K562 (cell line): ENCODE data around the gene BCAS3. TPM values are rescaled to one million over a fixed set of nuclear protein-coding genes. Genes with fewer than 3 reads are reported as not detected.

ENCODE experiments used
- ATAC-seq: fragments of 200-7000 bp; cut with Tn5 transposase; 3 replicates; pipeline ENCODE4 v1.9.1; 2020; ENCODE audit warnings: moderate library complexity
- BruUV-seq: library from RNA; stranded (reverse); fragments of 400-500 nt; replicated peaks from 2 replicates; lab custom pipeline; 2021; lab: Mats Ljungman, UMichigan
- CTCF ChIA-PET: fragments of 300-600 bp; formaldehyde crosslinking; extraction: SDS; loops from one replicate; lab custom pipeline; 2021; ENCODE audit warnings: low intra/inter-chr PET ratio; lab: Yijun Ruan, JAX
- POLR2A ChIA-PET: fragments of 300-600, 350-650 bp; sonication (Branson Sonifier 250); formaldehyde crosslinking; extraction: SDS; loops from one replicate; lab custom pipeline; 2021; ENCODE audit warnings: antibody characterized with exemption, inconsistent platforms; lab: Yijun Ruan, JAX
- DNase-seq, 4 experiments: peaks; one replicate each; pipeline versions ENCODE4 v3.0.0 to v3.0.0-alpha.2; 2011 to 2018; ENCODE audit warnings: low spot score in 3 of 4, mixed read lengths in 3 of 4; ENCODE audit errors: extremely low read depth in 1 of 4
- FAIRE-seq: peaks from 2 replicates; lab custom pipeline; 2011; peaks lifted over from hg19 to GRCh38; lab: Jason Lieb, UNC
- H2AFZ ChIP-seq: 2 replicates; pipeline ENCODE4 v1.6.0; 2011; ENCODE audit warnings: low read depth, low read length, control low read depth, inconsistent platforms
- H3K27ac ChIP-seq: fragments of 200-600 bp; 3 replicates; pipeline ENCODE4 v1.8.0; 2011; ENCODE audit warnings: low read depth, mild to moderate bottlenecking, control low read depth, inconsistent platforms, low read length, moderate library complexity, mixed read lengths; ENCODE audit errors: extremely low read depth
- H3K27me3 ChIP-seq, 2 experiments: fragments of 300-600 bp in 1 of 2; 2 replicates in 1 of 2; 3 replicates in 1 of 2; pipeline versions ENCODE4 v1.6.0 to v1.8.0; 2011; ENCODE audit warnings: inconsistent platforms in 2 of 2, low read length in 2 of 2, mild to moderate bottlenecking in 1 of 2, mixed read lengths in 1 of 2, moderate library complexity in 1 of 2; ENCODE audit not compliant: control insufficient read depth in 2 of 2, insufficient read depth in 2 of 2
- H3K36me3 ChIP-seq: fragments of 300-600 bp; 3 replicates; pipeline ENCODE4 v1.8.0; 2011; ENCODE audit warnings: mild to moderate bottlenecking, low read length, inconsistent platforms; ENCODE audit not compliant: control insufficient read depth, insufficient read depth
- H3K4me1 ChIP-seq, 2 experiments: fragments of 200-600 bp in 1 of 2; replicated peaks in 1 of 2; 2 replicates in 1 of 2; 3 replicates in 1 of 2; pipeline versions ENCODE4 v1.5.1 to v1.8.0; 2011; ENCODE audit warnings: inconsistent platforms in 2 of 2, low read length in 2 of 2, mild to moderate bottlenecking in 1 of 2, mixed read lengths in 1 of 2, moderate library complexity in 1 of 2; ENCODE audit not compliant: control insufficient read depth in 2 of 2, insufficient read depth in 2 of 2
- H3K4me2 ChIP-seq: 2 replicates; pipeline ENCODE4 v1.6.1; 2011; ENCODE audit warnings: low read length, control low read depth, inconsistent platforms, mixed read lengths; ENCODE audit not compliant: insufficient read depth
- H3K4me3 ChIP-seq: fragments of 200-600 bp; sonication (generic), shearing (Covaris generic); 2 replicates; pipeline ENCODE4 v1.5.1; 2016; ENCODE audit warnings: control low read depth, inconsistent platforms
- H3K79me2 ChIP-seq: fragments of 200-600 bp; 3 replicates; pipeline ENCODE4 v1.8.0; 2011; ENCODE audit warnings: low read length, inconsistent platforms; ENCODE audit not compliant: control insufficient read depth, insufficient read depth
- H3K9ac ChIP-seq, 2 experiments: 2 replicates each; pipeline versions ENCODE4 v1.6.0 to v1.6.1; 2011; ENCODE audit warnings: low read depth in 2 of 2, low read length in 2 of 2, control low read depth in 1 of 2, inconsistent platforms in 1 of 2, mild to moderate bottlenecking in 1 of 2, mixed read lengths in 1 of 2; ENCODE audit not compliant: insufficient read depth in 1 of 2
- H3K9me1 ChIP-seq: one replicate; pipeline ENCODE4 v1.6.0; 2011; ENCODE audit warnings: inconsistent platforms, mild to moderate bottlenecking, low read length, moderate library complexity; ENCODE audit not compliant: control insufficient read depth, insufficient read depth
- H3K9me3 ChIP-seq: replicated peaks from 2 replicates; pipeline ENCODE4 v1.5.1; 2011; ENCODE audit warnings: low read depth, low read length, inconsistent platforms; ENCODE audit not compliant: control insufficient read depth, insufficient read depth
- H4K20me1 ChIP-seq: replicated peaks from 2 replicates; pipeline ENCODE4 v1.6.1; 2011; ENCODE audit warnings: low read length, inconsistent platforms, mixed read lengths; ENCODE audit not compliant: control insufficient read depth, insufficient read depth
- CEBPG ChIP-seq, 3 experiments: fragments of 200-800 bp in 1 of 3; sonication (Bioruptor generic) in 1 of 3; sonication (generic) in 1 of 3; formaldehyde crosslinking in 1 of 3; IDR thresholded peaks in 2 of 3; conservative IDR thresholded peaks in 1 of 3; 2 replicates each; pipeline versions ENCODE4 v1.6.1 to v1.8.0; 2016 to 2022; ENCODE audit warnings: missing compliant biosample characterization in 2 of 3, missing genetic modification characterization in 2 of 3, mild to moderate bottlenecking in 1 of 3, missing genetic modification reagents in 1 of 3
- WGBS: fragments of 100-300 bp; shearing (Covaris generic); methylation state at CpG from one replicate; pipeline ENCODE4 v1.1.6; 2016; ENCODE audit warnings: low coverage, mixed read lengths; ENCODE audit not compliant: insufficient coverage; ENCODE audit errors: missing lambda C conversion rate; 5-methylcytosine and 5-hydroxymethylcytosine counted together
- in situ Hi-C: fragments of 300-500 bp; cut with MboI; formaldehyde crosslinking; loops from 4 replicates; pipeline ENCODE4 v1.15.0; 2018; ENCODE audit warnings: inconsistent platforms, mixed read lengths
- intact Hi-C: fragments of 100-400 bp; cut with micrococcal nuclease; formaldehyde crosslinking; loops from 2 replicates; pipeline ENCODE4 v1.14.2; 2022
- polyA plus RNA-seq, 8 experiments: library from polyadenylated mRNA; depleted of rRNA in 4 of 8; stranded (reverse) in 5 of 8; unstranded in 3 of 8; fragments of >200 nt; fragmentation: Nextera tagmentation in 2 of 8; fragmentation: Illumina TruSeq in 1 of 8; extraction: Ambion mirVana in 2 of 8; extraction: Trizol in 1 of 8; gene quantifications; 2 replicates each; pipeline versions ENCODE4 v1.2.1 to v1.2.3, GENCODE V29; 2011 to 2014; ENCODE audit warnings: inconsistent platforms in 1 of 8, missing spikeins in 1 of 8
- total RNA-seq, 7 experiments: library from RNA; depleted of rRNA in 6 of 7; stranded (reverse); fragments of >200 nt in 6 of 7; fragmentation: Illumina TruSeq in 2 of 7; extraction: Trizol in 2 of 7; gene quantifications; 2 replicates each; pipeline versions ENCODE4 v1.2.1 to v1.2.3, GENCODE V29; 2011 to 2021; ENCODE audit warnings: low replicate concordance in 1 of 7
- TF ChIP-seq, protein P1 (sequence below), 3 experiments: fragments of 200-800 bp in 1 of 3; fragments of 250-450 bp in 1 of 3; fragments of 450-650 bp in 1 of 3; sonication (Bioruptor Pico) in 1 of 3; sonication (Bioruptor generic) in 1 of 3; formaldehyde crosslinking in 1 of 3; IDR thresholded peaks; 2 replicates each; pipeline versions ENCODE4 v1.6.1 to v1.8.0; 2016 to 2022; ENCODE audit warnings: mild to moderate bottlenecking in 2 of 3, missing genetic modification characterization in 2 of 3, missing compliant biosample characterization in 1 of 3, moderate library complexity in 1 of 3

Gene BCAS3
- total and polyA plus RNA-seq, 9 of the 15 experiments (the other 6 are each of a cell fraction or from before 2014, with no cell fraction given) = 1.9 to 5.5 (median 3.5) TPM

DNA sequence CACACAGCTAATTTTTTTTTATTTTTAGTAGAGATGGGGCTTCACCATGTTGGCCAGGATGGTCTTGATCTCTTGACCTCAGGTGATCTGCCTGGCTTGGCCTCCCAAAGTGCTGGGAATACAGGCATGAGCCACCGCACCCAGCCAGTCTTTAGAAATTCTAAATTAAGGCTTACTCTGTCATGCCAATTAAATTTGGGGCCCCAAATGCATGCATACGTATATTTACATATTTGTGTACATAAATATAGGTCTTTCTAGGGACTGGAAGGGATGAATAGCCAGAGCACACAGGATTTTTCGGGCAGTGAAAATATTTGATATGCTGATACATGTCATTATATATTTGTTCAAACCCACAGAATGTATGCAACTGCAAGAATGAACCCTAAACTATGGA, 105.1 kb downstream of the BCAS3 start:
- no peak for FAIRE-seq
- BruUV-seq = no TSS peak

More for the DNA sequence above, 105.1 kb downstream of the BCAS3 start:
- Histone ChIP-seq H4K20me1 (no peaks in the 10 kb centered on the region), H3K9ac (no peak overlapping the region), H3K4me2 (no peak overlapping the region), H3K9me1 (no peaks in the 10 kb centered on the region), H3K36me3 (no peaks in the 10 kb centered on the region), H3K9me3 (no peaks in the 10 kb centered on the region), H3K79me2 (no peaks in the 10 kb centered on the region), H2AFZ (no peak overlapping the region), H3K27me3 (peaks cover 0 to 7% of the 10 kb centered on the region in 2 experiments; a peak in 1 of 5 replicates), H3K4me1 (no peaks in the 10 kb centered on the region), H3K27ac (no peak overlapping the region), H3K4me3 (no peak overlapping the region)
- ChIA-PET CTCF (no interaction called here), POLR2A (no interaction called here)
- ATAC-seq = no peak
- intact Hi-C loops (no loop called here), in situ Hi-C loops (no loop called here)
- DNase-seq = no peak
- no peak for TF ChIP-seq CEBPG (CRISPR knock-in tag; IDR thresholded peaks at IDR 0.05)
- no peak for TF ChIP-seq CEBPG (tag; conservative IDR thresholded peaks at IDR 0.05 in 1 of 2, IDR thresholded peaks at IDR 0.05 in 1 of 2)
- TF ChIP-seq, protein P1, sequence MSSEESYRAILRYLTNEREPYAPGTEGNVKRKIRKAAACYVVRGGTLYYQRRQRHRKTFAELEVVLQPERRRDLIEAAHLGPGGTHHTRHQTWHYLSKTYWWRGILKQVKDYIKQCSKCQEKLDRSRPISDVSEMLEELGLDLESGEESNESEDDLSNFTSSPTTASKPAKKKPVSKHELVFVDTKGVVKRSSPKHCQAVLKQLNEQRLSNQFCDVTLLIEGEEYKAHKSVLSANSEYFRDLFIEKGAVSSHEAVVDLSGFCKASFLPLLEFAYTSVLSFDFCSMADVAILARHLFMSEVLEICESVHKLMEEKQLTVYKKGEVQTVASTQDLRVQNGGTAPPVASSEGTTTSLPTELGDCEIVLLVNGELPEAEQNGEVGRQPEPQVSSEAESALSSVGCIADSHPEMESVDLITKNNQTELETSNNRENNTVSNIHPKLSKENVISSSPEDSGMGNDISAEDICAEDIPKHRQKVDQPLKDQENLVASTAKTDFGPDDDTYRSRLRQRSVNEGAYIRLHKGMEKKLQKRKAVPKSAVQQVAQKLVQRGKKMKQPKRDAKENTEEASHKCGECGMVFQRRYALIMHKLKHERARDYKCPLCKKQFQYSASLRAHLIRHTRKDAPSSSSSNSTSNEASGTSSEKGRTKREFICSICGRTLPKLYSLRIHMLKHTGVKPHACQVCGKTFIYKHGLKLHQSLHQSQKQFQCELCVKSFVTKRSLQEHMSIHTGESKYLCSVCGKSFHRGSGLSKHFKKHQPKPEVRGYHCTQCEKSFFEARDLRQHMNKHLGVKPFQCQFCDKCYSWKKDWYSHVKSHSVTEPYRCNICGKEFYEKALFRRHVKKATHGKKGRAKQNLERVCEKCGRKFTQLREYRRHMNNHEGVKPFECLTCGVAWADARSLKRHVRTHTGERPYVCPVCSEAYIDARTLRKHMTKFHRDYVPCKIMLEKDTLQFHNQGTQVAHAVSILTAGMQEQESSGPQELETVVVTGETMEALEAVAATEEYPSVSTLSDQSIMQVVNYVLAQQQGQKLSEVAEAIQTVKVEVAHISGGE (CRISPR knock-in tag; IDR thresholded peaks at IDR 0.05) = peak in 1 of 3 experiments; percentile 79; a peak in 2 of 6 replicates
- 2% methylated on average over 3 of the region's 3 CpGs for WGBS
